ENCODE measurements around the gene SIX3. TPM values are rescaled to one million over a fixed set of nuclear protein-coding genes. Genes with fewer than 3 reads are reported as not detected.

SIX3 gene
- total RNA-seq, 1 donor from 2014 or later, result not detected

- no peak for TF ChIP-seq CTCF (IDR thresholded peaks at IDR 0.05)
- H3K36me3 ChIP-seq, result no peaks in the 10 kb centered on the region
- intact Hi-C loops (cut with DNase I), result no loop called here
- H3K4me1 ChIP-seq, result peaks cover 16% of the 10 kb centered on the region
- H3K27me3 ChIP-seq, result peaks cover 100% of the 10 kb centered on the region
- DNase-seq, result no peak
- no peak overlapping the region for H3K27ac ChIP-seq
- ATAC-seq, result no peak
- H3K4me3 ChIP-seq, result no peak overlapping the region
- H3K9me3 ChIP-seq, result no peaks in the 10 kb centered on the region
Observed at GRCh38 chr2:44932079-44932478, 9.4 kb upstream of the SIX3 start.

GRCh38 chr2:44932564-44933392, 8.7 kb upstream of the SIX3 start:
- DNase-seq (no peak), ATAC-seq (no peak)
- Histone ChIP-seq H3K4me1 (peaks cover 16% of the 10 kb centered on the region), H3K9me3 (no peaks in the 10 kb centered on the region), H3K27me3 (peaks cover 100% of the 10 kb centered on the region), H3K27ac (no peak overlapping the region), H3K4me3 (no peak overlapping the region), H3K36me3 (no peaks in the 10 kb centered on the region)
- intact Hi-C loops (cut with DNase I), result no loop called here
- TF ChIP-seq CTCF (IDR thresholded peaks at IDR 0.05), result no peak

- no peak for TF ChIP-seq CTCF (IDR thresholded peaks at IDR 0.05)
- H3K27ac ChIP-seq, result no peak overlapping the region
- H3K4me1 ChIP-seq, result peaks cover 17% of the 10 kb centered on the region
- no peak overlapping the region for H3K4me3 ChIP-seq
- no peak for ATAC-seq
- no peaks in the 10 kb centered on the region for H3K9me3 ChIP-seq
- no peaks in the 10 kb centered on the region for H3K36me3 ChIP-seq
- H3K27me3 ChIP-seq, result peaks cover 100% of the 10 kb centered on the region
- no peak for DNase-seq
- intact Hi-C loops (cut with DNase I), result no loop called here
Observed at GRCh38 chr2:44933434-44933951, 8.0 kb upstream of the SIX3 start.

- no peaks in the 10 kb centered on the region for H3K9me3 ChIP-seq
- no peak for DNase-seq
- H3K4me3 ChIP-seq, result no peak overlapping the region
- TF ChIP-seq CTCF (IDR thresholded peaks at IDR 0.05), result no peak
- ATAC-seq, result no peak
- H3K4me1 ChIP-seq, result peaks cover 17% of the 10 kb centered on the region
- intact Hi-C loops (cut with DNase I), result no loop called here
- no peak overlapping the region for H3K27ac ChIP-seq
- H3K27me3 ChIP-seq, result peaks cover 99% of the 10 kb centered on the region
- H3K36me3 ChIP-seq, result no peaks in the 10 kb centered on the region
Observed at GRCh38 chr2:44934038-44934982, 7.2 kb upstream of the SIX3 start.

- DNase-seq, result no peak
- intact Hi-C loops (cut with DNase I), result no loop called here
- Histone ChIP-seq H3K27me3 (peaks cover 99% of the 10 kb centered on the region), H3K4me3 (no peak overlapping the region), H3K36me3 (no peaks in the 10 kb centered on the region), H3K9me3 (no peaks in the 10 kb centered on the region), H3K4me1 (peaks cover 17% of the 10 kb centered on the region), H3K27ac (no peak overlapping the region)
- TF ChIP-seq CTCF (IDR thresholded peaks at IDR 0.05), result no peak
- ATAC-seq, result no peak
Observed at GRCh38 chr2:44934983-44935728, 6.3 kb upstream of the SIX3 start.

All from upper lobe of right lung (tissue), 1 donor.